GM19468 (cell line): Measurements from ENCODE around the gene SLC38A5.
"Not testable (repeated sequence)": the region's sequence is repeated elsewhere in the genome, so short reads cannot be mapped to it uniquely, and the experiment has no call there.

Source experiments
- ATAC-seq: cut with Tn5 transposase; IDR thresholded peaks from one replicate; pipeline ENCODE4 v1.9.1; 2021; ENCODE audit warnings: mild to moderate bottlenecking, moderate library complexity, moderate number of reproducible peaks; ENCODE audit not compliant: unreplicated experiment; ENCODE audit errors: extremely low read depth

The SLC38A5 gene

DNA sequence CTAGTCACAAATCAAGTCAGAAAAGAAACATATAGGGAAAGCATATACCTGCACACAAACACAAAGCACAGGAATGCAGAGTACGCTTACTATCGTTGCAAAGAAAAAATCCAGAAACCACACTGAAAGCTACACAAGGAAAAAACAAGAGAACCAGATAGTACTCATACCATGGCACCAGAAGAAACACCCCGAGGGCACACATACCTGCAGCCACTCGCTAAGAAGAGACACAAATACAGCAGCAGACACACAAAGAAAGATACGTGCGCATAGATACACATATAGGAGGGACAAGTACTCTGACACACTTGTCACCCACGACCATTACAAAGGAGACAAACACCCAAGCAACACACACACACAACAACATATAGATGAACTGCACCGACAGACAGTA is 1.4 kb upstream of the SLC38A5 start:
- no peak for ATAC-seq

DNA sequence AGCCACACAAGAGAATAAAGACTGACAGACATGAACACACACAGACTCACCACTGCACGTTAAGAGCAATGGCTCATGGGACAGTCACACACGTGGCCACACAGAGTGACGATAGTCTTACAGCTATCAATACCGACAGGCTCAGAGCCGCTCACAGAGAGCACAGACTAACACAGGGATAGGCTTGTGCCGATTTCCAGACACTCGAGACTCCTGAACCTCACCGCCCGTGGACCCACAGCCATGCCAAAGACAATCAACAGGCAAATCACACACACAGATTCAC is 716 bp upstream of the SLC38A5 start:
- ATAC-seq = no peak

DNA sequence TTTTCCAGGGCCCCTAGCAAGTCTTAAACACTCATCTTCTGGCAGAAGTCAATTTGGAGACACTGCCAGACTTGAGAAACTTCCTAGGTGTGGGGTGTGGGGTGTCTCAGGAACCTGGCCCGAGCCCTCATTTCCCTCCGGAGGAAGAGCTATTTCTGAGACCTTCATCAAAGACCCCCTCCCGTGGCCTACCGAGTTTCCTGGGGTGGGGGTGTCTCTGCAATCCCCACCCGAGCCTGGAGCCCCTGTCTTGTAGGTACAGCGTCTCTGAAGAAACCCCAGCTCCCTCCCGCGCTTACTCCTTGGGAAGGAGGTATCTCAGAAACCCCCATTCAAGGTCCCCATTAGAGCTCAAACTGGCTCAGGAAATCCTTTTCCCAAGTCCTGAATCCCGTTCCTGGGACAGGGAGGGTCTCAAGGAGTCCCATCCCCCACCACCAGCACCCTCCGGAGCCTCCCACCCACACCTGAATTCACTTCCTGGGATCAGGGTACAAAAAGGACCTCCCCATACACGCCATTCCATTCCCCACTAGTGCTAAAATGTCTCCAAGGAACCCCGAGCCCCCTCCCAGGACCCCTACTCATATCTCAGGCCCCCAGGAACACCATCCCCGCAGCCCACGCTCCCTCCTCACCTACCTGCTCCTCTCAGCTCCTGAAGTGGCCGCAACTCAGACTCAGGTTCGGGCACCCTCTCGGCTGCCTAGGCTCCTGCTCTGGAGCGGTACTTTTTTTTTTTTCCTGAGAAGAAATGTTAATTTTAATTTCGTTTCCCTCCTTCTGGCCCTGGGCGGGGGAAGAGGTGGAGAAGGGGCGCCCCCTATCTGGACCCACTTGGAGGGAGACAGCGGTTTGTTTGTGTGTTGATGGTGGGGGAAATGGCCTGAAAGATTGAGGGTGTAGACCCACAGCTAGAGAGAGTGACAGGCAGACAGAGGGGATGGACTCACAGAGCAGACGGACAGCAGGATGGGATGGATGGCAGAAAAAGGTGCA is 1.1 kb downstream of the SLC38A5 start:
- no peak for ATAC-seq

DNA sequence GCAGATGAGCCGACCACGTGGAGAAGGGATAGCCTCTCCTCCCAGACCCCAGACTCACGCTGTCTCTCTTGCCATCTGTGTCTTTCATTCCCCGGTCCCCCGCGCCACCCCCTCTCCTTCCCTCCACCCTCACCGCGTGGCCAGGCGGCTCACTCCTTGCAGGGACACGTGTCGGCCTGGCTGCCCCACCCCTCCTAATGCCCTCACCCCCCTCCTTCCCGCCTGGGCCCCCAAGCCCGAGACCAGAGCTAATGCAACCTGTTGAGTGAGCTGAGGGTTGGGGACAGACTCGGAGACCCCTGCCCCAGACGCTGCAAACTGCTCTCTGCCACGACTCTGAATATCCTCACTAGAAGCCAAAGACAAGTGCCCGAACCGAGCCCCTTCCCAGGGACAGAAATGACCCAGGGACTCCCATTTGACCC is 1.8 kb downstream of the SLC38A5 start:
- ATAC-seq = no peak

DNA sequence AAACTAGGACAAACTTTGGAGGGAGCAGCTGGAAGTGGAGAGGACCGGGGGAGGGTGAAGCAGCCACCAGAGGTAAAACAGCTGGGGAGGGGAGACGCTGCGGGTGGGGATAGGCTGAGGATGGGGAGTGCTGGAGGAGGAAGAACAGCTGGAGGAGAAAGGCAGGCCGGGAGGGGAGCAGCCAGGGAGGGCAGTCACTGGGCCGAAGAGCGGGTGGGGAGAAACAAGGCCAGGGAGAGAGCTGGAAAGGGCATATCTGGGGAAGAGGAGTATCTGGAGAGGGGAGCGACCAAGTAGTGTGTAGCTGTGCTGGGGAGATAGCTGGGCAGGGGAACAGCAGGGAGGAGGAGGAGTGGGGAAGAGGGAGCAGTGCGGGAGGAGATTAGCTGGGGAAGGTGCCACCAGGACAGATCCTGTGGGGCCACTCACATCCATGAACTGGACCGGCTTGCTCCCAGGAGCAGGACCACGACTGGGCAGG is 2.7 kb downstream of the SLC38A5 start:
- no peak for ATAC-seq

DNA sequence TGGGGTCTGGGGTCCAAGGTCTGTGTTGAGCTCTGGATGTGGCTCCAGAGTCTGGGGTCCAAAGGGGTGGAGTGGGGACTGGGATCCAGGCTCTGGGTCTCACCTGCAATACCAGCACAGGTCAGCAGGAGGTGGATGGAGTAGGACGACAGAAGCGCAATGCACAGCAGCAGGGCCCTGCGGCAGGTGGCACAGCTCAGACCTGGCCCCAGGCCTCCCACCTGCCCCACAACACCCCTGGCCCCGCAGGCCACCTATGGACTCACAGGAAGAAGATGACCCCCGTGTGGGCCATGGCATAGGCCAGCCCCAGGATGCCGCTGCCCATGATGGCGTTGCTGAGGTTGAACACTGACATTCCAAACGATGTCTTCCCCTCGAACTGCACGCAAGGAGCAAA is 3.4 kb downstream of the SLC38A5 start:
- no peak for ATAC-seq

DNA sequence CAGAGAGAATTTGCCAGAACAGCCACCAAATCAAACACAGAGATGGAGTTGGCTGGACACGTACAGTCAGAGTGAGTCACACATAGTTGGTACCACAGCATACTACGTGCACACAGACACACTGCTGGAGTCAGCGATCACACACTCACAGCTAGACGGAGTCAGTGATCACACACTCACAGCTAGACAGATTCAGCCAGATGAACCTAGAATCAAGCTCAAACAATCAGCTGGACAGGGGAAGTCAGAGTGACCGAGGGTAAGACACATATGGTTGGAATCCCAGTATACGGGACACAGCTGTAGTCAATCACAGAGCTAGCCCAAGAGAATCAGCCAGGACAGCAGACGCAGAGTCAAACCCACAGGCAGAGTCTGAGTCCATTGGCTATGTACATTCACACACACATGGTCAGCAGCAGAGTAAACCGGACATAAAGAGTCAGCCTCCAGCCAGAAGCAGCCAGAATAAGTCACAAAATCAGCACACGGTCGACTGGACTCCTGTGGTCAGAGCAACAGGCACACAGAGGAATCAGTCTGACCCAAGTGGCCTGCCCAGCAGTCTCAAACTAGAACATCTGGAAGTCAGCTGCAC is 4.6 kb downstream of the SLC38A5 start:
- ATAC-seq = no peak

DNA sequence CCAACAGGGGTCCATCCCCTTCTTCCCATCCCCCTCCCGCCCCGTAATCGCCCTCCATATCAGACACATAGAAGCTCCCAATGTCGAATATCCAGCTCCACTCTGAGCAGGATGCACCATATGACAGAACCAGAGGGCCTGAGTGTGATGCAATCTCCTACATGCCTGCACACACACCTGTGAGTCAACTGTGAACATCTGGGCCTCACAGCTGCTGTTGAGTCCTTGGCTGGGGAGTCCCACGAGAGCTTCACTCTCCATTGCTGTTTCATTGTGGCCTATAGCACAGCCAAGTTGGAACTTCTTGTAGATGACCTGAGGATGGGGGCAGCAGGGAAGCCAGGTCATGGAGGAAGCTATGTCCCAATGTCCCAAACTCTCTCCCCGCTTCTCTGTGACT is 8.2 kb downstream of the SLC38A5 start:
- no peak for ATAC-seq

DNA sequence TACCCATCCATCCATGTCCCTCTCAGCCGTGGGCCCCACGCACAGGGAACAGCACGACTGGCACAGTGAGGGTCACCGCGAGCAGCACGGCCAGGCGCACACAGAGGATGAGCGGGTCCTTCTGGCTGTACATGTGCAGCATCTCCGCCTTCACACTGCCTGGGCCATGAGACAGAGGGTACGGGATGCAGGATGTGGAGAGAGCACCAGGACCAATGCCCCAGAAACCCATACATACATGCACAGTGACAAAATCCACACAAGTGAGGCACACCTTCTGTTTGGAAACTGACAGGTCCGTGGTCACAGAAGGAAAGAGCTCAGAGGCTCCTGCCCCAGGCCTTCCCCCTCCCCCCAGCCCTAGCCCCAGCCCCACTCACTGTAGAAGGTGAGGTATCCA is 9.5 kb downstream of the SLC38A5 start:
- ATAC-seq = no peak

DNA sequence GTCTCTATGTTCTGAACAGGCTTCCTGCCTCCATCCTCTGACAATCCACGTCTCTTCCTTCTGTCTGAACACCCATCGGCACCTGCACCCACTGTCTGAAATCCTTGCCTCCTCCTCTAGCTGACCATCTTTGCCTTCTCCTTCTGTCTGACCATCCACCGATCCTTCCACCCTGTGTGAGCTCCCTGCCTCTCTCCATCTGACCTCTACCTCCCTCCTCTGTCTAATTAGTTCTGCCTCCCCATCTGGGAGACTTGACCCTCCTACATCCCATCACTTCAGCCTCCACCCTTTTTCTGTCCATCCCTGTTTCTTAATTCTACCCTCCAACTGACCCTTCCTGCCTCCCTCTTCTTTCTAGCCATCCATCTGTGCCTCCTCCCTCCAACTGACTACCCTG is 10.0 kb downstream of the SLC38A5 start:
- no peak for ATAC-seq

DNA sequence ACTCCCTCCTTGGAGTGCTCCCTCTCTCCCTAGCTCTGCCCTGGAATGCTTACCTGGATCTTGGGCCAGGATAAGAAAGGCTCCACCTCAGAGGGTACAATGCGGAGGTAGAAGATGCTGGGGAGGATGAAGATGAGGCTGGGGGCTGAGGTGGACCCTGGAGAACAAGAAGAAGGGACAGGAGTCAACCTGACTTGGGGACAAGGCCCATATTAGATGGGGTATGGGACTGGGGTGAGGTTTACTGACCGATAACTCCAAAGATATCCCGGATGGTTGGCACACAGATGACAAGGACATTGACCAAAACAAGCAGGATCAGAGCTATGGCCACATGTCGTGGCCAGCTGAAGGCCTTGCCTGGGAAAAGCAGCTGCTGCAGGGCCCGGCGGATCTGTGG is 10.6 kb downstream of the SLC38A5 start:
- ATAC-seq = no peak

DNA sequence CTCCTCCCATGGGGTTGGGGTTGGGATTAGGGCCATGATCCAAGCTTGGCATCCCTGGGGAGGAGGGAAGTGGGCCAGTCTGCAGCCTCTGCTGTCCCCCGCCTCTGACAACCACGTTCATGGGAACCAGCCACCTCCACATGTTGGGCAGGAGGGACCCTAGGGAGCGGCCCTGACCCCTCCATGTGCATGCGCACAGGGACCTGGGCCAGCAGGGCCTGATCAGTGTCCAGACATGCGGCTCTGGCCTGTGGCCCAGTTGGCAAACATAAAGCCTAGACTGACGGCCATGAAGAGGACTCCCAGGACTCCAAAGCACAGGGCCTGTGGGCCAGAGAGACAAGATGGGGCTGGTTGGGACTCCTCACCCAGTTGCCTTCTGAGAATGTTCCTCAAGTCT is 11.3 kb downstream of the SLC38A5 start:
- no peak for ATAC-seq

DNA sequence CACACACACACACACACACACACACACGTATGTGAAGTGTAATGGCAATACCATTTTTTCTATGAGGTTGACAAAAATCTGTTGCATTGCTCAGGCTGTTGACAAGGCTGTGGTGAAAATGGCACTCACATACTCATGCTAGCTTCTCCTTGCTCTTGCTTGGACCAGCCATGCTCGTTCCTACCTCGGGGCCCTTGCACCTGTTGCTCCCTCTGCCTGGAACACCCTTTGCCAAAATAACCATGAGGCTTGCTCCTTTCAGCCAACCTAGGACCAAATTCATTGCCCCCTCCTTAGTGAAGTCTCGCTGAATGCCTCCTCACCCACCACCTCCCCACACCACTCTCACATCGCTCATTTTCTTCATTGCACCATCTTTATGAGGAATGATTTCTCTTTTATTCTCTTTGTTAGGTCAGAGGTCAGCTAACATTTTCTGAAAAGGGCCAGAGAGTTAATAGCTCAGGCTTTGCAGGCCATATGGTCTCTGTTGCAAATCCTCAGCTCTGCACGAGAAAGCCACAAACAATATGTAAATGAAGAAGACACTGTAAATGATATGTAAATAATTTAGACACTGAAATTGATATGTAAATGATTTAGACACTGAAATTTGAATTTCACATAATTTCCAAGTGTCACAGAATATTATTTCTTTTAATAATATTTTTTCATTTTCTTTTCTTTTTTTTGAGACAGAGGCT is 13.3 kb downstream of the SLC38A5 start:
- no peak for ATAC-seq

DNA sequence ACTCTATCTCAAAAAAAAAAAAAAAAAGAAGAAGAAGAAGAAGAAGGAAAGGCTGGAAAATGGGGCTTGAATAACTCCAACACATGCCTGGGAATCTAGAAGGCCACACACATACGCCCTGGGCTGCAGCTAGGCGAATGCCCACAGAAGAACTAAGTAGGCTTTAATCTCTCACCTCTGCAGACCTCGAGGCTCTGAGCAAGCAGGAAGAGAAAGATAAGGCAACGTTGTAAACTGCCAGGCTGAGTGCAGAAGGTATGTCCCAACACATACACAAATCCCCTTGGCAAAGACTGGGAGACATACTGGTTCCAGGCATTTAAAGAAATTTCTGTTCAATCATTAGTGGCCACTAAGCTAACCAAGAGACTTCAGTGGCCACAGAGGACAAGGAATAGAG is 18.4 kb downstream of the SLC38A5 start:
- ATAC-seq = no peak

DNA sequence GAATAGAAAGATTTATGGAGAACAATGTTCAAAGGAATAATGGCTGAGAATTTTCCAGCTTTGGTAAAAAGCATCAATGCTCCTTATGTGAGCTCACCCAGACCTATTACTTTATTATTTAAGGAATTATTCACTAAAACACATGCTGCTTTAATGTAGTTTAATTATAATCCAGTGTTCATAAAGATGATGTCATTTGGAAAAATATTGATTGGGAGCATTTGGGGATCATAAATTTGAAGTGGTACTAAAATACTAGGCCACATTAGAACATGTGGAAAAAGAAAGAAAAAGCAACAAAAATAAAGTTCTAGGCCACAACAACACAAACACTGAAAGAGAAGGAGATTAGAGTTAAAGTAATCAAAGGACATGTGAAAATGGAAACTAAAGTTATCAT is 20.0 kb downstream of the SLC38A5 start:
- no peak for ATAC-seq

DNA sequence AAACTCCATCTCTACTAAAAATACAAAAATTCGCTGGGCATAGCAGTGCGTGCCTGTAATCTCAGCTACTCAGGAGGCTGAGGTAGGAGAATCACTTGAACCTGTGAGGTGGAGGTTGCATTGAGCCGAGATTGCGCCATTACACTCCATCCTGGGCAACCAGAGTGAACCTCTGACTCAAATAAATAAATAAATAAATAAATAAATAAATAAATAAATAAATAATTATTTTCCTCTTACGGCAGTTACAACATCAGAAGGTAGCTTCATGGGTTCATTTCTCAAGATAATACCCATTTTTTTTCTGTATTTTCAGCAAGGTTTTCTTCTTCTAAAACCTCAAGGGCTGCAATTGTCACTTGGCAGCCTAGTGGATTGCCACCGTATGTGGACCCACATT is 22.9 kb downstream of the SLC38A5 start:
- not testable (repeated sequence) for ATAC-seq

DNA sequence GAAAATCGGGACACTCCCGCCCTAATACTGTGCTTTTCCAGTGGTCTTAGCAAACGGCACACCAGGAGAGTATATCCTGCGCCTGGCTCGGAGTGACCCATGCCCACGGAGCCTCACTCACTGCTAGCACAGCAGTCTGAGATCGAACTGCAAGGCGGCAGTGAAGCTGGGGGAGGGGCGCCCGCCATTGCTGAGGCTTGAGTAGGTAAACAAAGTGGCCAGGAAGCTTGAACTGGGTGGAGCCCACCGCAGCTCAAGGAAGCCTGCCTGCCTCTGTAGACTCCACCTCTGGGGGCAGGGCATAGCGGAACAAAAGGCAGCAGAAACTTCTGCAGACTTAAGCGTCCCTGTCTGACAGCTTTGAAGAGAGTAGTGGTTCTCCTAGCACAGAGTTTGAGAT is 36.3 kb downstream of the SLC38A5 start:
- not testable (repeated sequence) for ATAC-seq

DNA sequence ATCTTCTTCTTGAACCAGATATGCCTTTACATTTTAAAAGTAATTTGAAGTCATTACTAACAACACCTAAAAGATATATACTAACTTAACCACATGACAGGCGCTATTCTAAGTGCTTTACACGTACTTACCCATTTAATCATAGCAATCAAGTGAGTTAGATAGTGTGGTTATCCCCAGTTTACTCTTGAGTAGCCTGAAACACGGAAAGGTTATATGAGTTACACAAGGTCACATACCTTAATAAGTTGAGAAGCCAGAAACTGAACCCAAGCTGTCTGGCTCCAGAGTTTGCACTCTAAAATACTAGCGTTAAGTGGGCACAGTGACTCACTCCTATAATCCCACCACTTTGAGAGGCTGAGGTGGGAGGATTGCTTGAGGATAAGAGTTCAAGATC is 39.9 kb downstream of the SLC38A5 start:
- not testable (repeated sequence) for ATAC-seq

DNA sequence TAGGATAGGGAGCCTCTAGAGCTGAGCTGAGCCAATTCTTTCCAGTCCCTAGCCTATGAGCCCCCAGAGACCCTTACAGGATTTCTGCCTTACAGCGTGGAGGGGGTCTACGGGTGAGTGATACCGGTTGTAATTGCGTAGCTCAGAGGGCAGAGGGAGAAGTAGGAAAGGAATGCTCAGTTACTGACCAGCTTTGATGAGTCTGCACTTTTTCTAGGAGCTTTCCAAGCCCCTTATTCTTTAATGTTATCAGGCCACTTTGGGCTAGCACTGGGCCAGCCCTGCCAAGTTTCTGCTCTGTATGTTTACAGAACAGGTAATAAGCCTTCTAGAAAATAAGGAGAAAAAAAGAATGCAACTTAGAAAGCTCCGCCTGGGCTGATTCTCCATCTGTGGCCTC is 40.5 kb downstream of the SLC38A5 start:
- not testable (repeated sequence) for ATAC-seq

DNA sequence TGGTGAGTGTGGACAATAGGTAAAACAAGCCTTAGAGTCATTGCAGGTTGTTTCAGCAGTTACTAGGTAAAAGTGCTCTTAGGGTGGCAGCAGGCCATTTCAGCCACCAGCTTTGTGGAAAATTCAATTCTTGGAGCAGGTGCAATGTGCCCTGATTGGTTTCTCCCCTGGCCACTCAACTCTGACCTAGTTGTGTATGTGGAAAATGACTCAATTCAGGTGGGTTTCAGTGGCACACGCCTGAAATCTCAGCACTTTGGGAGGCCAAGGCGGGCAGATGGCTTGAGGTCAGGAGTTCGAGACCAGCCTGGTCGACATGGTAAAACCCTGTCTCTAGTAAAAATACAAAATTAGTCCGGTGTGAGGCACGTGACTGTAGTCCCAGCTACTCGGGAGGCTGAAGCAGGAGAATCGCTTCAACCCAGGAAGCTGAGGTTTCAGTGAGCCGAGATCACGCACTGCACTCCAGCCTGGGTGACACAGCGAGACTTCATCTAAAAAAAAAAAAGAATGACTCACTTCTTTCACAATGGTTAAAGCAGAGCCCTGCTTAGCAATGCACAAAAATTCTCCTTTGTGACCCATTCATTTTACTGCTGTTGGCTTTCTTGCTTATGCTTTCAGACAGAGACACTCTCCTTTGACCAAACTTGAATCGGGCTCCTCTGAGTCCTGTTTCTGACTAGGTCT is 42.9 kb downstream of the SLC38A5 start:
- not testable (repeated sequence) for ATAC-seq
